IPS-18a (cell line): ENCODE measurements around the gene OSM.

Experiments used
- H3K27ac ChIP-seq: one replicate; pipeline ENCODE4 v1.5.1; 2013; ENCODE audit warnings: low read length
- H3K27me3 ChIP-seq: one replicate; pipeline ENCODE4 v1.6.1; 2013; ENCODE audit warnings: mild to moderate bottlenecking, low read length; ENCODE audit not compliant: control insufficient read depth, insufficient read depth
- H3K36me3 ChIP-seq: one replicate; pipeline ENCODE4 v1.6.1; 2013; ENCODE audit warnings: low read depth, low read length; ENCODE audit not compliant: control insufficient read depth
- H3K4me1 ChIP-seq: one replicate; pipeline ENCODE4 v1.6.1; 2013; ENCODE audit warnings: low read depth, low read length; ENCODE audit not compliant: control insufficient read depth
- H3K4me3 ChIP-seq: one replicate; pipeline ENCODE4 v1.5.1; 2013; ENCODE audit warnings: low read length
- H3K9ac ChIP-seq: one replicate; pipeline ENCODE4 v1.6.1; 2013; ENCODE audit warnings: mild to moderate bottlenecking, low read length, moderate library complexity
- H3K9me3 ChIP-seq: one replicate; pipeline ENCODE4 v1.6.1; 2013; ENCODE audit warnings: low read depth, low read length; ENCODE audit not compliant: control insufficient read depth

The OSM gene

GRCh38 chr22:30266445-30267381 is at the start of gene OSM:
TSS of gene OSM (minus strand) at chr22:30266851. CDS start at chr22:30266799, 52 bp downstream.
- Histone ChIP-seq H3K4me3 (no peak within 1 kb of the TSS), H3K9ac (no peak within 1 kb of the TSS), H3K27me3 (peaks cover 6% of the 10 kb centered on the region), H3K9me3 (no peaks in the 10 kb centered on the region), H3K4me1 (no peaks in the 10 kb centered on the region), H3K27ac (no peak within 1 kb of the TSS), H3K36me3 (no peaks in the 10 kb centered on the region)

- Histone ChIP-seq H3K9me3 (no peaks in the 10 kb centered on the region), H3K4me1 (peaks cover 3% of the 10 kb centered on the region), H3K9ac (no peak overlapping the region), H3K36me3 (no peaks in the 10 kb centered on the region), H3K27me3 (no peaks in the 10 kb centered on the region), H3K27ac (no peak overlapping the region), H3K4me3 (no peak overlapping the region)
These were observed 49.4 kb upstream of the OSM start for GRCh38 chr22:30315962-30316576.

GRCh38 chr22:30314915-30315314 is 48.3 kb upstream of the OSM start:
- Histone ChIP-seq H3K27me3 (no peaks in the 10 kb centered on the region), H3K9me3 (no peaks in the 10 kb centered on the region), H3K27ac (no peak overlapping the region), H3K4me1 (peaks cover 3% of the 10 kb centered on the region), H3K9ac (no peak overlapping the region), H3K4me3 (no peak overlapping the region), H3K36me3 (no peaks in the 10 kb centered on the region)

- Histone ChIP-seq H3K4me1 (peaks cover 3% of the 10 kb centered on the region), H3K27ac (no peak overlapping the region), H3K9ac (no peak overlapping the region), H3K4me3 (no peak overlapping the region), H3K36me3 (no peaks in the 10 kb centered on the region), H3K27me3 (no peaks in the 10 kb centered on the region), H3K9me3 (no peaks in the 10 kb centered on the region)
These were observed 47.1 kb upstream of the OSM start for GRCh38 chr22:30313527-30314363.

- H3K36me3 ChIP-seq, result no peaks in the 10 kb centered on the region
- H3K9me3 ChIP-seq, result no peaks in the 10 kb centered on the region
- H3K27ac ChIP-seq, result no peak overlapping the region
- no peak overlapping the region for H3K9ac ChIP-seq
- peaks cover 3% of the 10 kb centered on the region for H3K4me1 ChIP-seq
- no peak overlapping the region for H3K4me3 ChIP-seq
- H3K27me3 ChIP-seq, result no peaks in the 10 kb centered on the region
These were observed 45.4 kb upstream of the OSM start for GRCh38 chr22:30312053-30312452.

- Histone ChIP-seq H3K4me1 (peaks cover 3% of the 10 kb centered on the region), H3K4me3 (no peak overlapping the region), H3K9ac (no peak overlapping the region), H3K9me3 (no peaks in the 10 kb centered on the region), H3K27me3 (no peaks in the 10 kb centered on the region), H3K27ac (no peak overlapping the region), H3K36me3 (no peaks in the 10 kb centered on the region)
These were observed 44.5 kb upstream of the OSM start for GRCh38 chr22:30310881-30311771.

- H3K36me3 ChIP-seq, result no peaks in the 10 kb centered on the region
- H3K27ac ChIP-seq, result no peak overlapping the region
- H3K4me1 ChIP-seq, result peaks cover 3% of the 10 kb centered on the region
- H3K9me3 ChIP-seq, result no peaks in the 10 kb centered on the region
- no peaks in the 10 kb centered on the region for H3K27me3 ChIP-seq
- no peak overlapping the region for H3K4me3 ChIP-seq
- no peak overlapping the region for H3K9ac ChIP-seq
These were observed 43.5 kb upstream of the OSM start for GRCh38 chr22:30309951-30310741.

- no peak overlapping the region for H3K4me3 ChIP-seq
- no peaks in the 10 kb centered on the region for H3K27me3 ChIP-seq
- H3K4me1 ChIP-seq, result peaks cover 3% of the 10 kb centered on the region
- H3K9ac ChIP-seq, result no peak overlapping the region
- no peaks in the 10 kb centered on the region for H3K9me3 ChIP-seq
- no peak overlapping the region for H3K27ac ChIP-seq
- H3K36me3 ChIP-seq, result no peaks in the 10 kb centered on the region
These were observed 42.0 kb upstream of the OSM start for GRCh38 chr22:30308518-30309230.

GRCh38 chr22:30308093-30308492 is 41.4 kb upstream of the OSM start:
- Histone ChIP-seq H3K9ac (no peak overlapping the region), H3K4me3 (no peak overlapping the region), H3K27me3 (no peaks in the 10 kb centered on the region), H3K36me3 (no peaks in the 10 kb centered on the region), H3K4me1 (peaks cover 3% of the 10 kb centered on the region), H3K9me3 (no peaks in the 10 kb centered on the region), H3K27ac (no peak overlapping the region)

GRCh38 chr22:30307041-30307574 is 40.5 kb upstream of the OSM start:
- Histone ChIP-seq H3K36me3 (no peaks in the 10 kb centered on the region), H3K4me1 (peaks cover 3% of the 10 kb centered on the region), H3K9ac (no peak overlapping the region), H3K4me3 (no peak overlapping the region), H3K27me3 (no peaks in the 10 kb centered on the region), H3K27ac (no peak overlapping the region), H3K9me3 (no peaks in the 10 kb centered on the region)
